Femur (tissue), 1 donor: Measurements from ENCODE around the gene TUBGCP3.
"Not testable (repeated sequence)": the region's sequence is repeated elsewhere in the genome, so short reads cannot be mapped to it uniquely, and the experiment has no call there.

Experiments
- DNase-seq: peaks from one replicate; pipeline ENCODE4 v3.0.0-alpha.2; 2017

TUBGCP3 gene

GRCh38 chr13:112525356-112525945 is 62.5 kb downstream of the TUBGCP3 start:
- no peak for DNase-seq

DNA sequence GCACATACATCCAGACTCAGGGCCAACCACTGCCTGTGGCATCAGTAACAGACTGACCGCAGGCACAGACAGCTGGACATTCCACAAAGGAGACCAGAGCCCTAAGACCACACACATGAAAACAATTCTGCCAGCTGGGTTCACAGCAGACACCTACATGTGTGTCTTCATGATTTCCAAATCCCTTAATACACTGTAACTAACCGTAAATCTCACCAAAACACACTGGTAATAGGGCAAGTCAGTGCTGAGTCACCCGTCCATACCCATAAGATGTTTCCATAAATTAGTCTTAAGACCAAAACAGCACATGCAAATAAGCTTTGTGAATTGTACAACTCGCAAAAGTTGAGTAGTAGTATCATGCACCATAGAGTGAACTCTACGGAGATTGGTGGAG is 65.4 kb downstream of the TUBGCP3 start:
- DNase-seq, result no peak

DNA sequence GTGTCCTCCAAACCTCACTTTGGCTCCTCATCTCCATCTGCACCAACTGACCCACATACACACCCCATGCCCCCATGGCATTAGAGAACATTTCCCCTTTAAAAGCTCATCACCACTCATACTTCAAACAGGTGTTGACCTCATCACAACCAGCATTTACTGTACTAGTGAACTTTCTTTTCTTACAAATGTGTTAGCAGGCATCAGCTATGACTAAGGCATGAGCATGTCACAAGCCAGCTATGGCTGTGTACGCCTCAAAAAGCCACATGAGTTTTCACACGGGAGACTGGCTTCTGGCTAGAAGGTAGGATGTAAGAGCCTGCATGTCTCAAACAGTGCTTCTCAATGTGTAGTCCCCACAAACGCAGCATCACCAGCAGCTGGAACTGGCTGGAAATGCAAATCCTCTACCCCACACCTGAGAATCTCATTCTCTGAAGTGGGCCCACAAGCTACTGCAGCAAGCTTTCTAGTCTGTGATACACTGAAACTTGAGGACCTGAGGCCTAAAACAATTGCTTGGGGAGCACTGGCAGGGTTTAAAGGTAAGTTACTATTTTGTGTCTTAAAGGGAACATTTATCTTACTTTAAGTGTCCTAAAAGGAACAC is 66.8 kb downstream of the TUBGCP3 start:
- DNase-seq, result no peak

- no peak for DNase-seq
Observed at GRCh38 chr13:112519517-112520060, 68.4 kb downstream of the TUBGCP3 start.

- DNase-seq, result no peak
Observed at GRCh38 chr13:112516218-112516617, 71.7 kb downstream of the TUBGCP3 start.

- DNase-seq, result no peak
Observed at GRCh38 chr13:112513761-112514160, 74.2 kb downstream of the TUBGCP3 start.

DNA sequence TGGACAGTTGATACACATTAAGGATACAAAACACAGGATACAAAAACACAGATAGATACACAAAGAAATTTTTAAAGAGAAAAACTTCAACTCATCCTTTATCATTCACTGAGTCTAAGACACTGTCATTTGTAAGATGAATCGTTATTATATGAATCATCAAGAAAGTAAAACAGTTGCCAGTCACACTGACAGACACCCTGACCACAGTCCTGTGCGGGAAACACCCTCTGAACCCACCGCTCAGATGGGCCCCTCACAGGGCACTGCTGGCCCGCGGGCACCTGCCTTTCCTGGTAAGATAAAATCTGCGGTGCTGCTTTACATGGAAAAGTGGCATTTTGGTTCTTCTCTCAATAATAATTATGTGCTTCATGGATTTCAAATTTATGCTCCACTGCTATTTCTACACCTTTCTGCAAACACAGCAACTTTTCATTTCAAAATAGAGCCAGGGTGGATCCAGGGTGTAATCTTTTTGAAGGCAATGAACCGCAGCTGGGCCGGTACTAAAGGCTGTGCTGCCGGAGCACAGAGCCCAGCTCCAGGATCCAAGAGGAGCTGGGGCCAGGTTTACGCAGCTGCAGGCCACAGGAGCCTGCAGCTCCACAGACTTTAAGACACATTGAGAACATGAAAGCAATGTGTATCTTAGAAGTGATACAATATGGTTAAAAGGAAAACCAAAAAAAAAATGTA is 76.8 kb downstream of the TUBGCP3 start:
- no peak for DNase-seq

GRCh38 chr13:112510002-112510780 is 77.8 kb downstream of the TUBGCP3 start:
- DNase-seq, result peak; percentile 36

- no peak for DNase-seq
Observed at GRCh38 chr13:112509190-112509589, 78.8 kb downstream of the TUBGCP3 start.

DNA sequence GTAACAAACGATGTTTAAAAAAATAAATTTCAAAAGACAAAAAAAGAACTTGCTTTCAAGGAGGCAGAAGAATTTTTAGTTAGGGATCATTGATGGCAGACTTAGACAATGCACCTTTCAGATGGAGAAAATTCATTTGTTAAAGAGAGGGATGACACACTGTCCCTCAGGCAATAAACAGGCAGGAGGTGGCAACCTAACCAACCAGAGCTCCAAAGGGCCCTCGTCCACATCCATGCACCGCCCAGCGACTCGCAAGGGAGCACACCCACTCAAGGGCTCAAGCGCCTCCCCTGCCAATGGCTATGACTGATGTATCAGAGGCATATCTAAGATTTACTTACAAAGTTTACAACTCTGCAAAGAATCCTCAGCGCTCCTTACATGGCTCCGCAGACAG is 81.9 kb downstream of the TUBGCP3 start:
- no peak for DNase-seq

- no peak for DNase-seq
Observed at GRCh38 chr13:112496166-112496565, 91.8 kb downstream of the TUBGCP3 start.

DNA sequence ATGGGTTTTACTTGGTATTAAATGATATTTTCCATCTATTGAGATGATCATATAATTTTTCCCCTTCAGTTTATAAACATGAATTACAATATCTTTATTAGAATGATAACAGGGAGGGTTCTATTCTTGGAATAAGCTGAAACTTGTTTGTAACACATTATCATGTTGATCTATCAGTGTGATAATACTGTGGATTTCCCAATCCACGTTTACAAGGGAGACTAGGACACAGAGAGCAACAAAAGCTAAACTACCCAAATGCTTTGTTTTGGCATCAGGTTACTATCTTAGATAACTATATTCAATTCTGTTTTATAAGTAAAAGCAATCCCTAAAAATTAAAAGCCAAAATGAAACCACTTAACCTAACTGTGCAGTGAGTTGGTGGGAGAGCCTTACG is 92.5 kb downstream of the TUBGCP3 start:
- DNase-seq, result no peak

- no peak for DNase-seq
Observed at GRCh38 chr13:112489199-112489598, 98.8 kb downstream of the TUBGCP3 start.

DNA sequence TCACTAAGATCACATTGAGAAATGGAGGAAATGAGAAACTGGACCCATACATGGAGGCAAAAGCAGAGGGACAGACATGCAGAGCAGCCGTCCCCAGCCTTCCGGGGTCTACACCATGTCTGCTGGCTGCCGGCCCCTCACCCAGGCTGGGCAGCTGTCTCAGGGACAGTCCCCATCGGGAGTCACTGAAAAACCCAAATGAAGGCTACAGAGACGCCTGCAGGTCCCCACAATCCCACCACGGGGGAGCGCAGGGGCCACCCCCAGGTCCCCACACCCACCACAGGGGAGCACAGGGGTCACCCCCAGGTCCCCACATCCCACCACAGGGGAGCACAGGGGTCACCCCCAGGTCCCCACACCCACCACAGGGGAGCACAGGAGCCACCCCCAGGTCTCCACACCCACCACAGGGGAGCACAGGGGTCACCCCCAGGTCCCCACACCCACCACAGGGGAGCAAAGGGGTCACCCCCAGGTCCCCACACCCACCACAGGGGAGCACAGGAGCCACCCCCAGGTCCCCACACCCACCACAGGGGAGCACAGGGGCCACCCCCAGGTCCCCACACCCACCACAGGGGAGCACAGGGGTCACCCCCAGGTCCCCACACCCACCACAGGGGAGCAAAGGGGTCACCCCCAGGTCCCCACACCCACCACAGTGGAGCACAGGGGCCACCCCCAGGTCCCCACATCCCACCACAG is 99.5 kb downstream of the TUBGCP3 start:
- DNase-seq, result not testable (repeated sequence)

GRCh38 chr13:112487127-112487517 is 100.8 kb downstream of the TUBGCP3 start:
- no peak for DNase-seq

GRCh38 chr13:112486386-112487126 is 101.4 kb downstream of the TUBGCP3 start:
- DNase-seq, result no peak

- not testable (repeated sequence) for DNase-seq
Observed at GRCh38 chr13:112485814-112486213, 102.1 kb downstream of the TUBGCP3 start.

- no peak for DNase-seq
Observed at GRCh38 chr13:112483299-112483698, 104.7 kb downstream of the TUBGCP3 start.

DNA sequence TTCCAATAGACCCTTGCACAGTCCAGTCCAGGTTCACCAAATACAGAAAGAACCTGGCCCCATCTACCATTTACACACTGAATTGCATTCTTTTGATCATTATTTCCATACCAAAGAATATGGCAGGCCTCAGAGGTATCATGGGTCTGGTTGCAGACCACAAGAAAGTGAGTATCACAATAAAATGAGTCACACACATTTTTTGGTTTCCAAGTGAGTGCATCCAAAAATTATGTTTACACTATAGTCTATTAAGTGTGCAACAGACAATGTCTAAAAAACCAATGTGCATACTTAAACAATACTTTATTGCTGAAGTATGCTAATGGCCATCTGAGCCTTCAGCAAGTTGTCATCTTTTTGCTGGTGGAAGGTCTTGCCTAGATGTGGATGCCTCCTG is 106.5 kb downstream of the TUBGCP3 start:
- DNase-seq, result no peak

DNA sequence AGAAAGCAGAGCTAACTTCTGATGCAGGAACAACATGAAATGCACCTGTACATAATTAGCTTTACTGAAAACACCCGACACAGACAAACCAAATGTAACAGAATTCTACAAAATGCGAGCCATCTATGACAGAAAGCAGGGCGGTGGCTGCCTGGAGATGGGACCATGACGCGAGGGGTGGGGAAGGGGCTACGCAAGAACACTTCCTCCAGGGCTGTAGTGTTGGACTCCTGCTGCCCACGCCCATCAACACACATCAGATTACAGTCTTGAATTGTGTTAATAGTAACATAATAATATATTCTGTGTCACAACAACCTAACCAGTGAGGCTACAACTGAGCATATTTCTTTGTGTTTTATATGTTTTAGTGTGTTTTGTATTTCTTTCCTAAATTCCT is 108.6 kb downstream of the TUBGCP3 start:
- no peak for DNase-seq

DNA sequence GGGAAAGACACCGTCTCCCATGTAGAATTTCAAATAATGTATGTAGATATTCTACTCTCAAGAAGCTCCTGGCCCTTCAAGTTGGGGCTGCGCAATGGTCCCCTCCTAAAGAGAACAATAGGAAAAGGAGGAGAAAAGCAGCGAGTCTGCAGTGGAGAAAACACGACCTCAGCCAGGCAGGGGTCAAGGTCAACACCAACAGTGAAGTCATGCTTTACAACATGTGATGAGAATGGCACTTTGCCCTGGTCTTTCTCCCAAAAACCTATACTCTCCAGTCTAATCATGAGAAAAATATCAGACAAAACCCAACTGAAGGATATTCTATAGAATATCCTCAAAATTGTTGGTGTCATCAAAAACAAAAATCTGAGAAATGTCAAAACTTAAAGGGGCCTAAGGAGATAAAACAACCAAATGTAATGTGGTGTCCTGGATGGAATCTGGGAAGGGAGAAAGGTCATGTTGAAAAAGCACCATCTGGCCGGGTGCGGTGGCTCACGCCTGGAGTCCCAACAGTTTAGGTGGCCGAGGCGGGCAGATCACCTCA is 110.8 kb downstream of the TUBGCP3 start:
- no peak for DNase-seq

DNA sequence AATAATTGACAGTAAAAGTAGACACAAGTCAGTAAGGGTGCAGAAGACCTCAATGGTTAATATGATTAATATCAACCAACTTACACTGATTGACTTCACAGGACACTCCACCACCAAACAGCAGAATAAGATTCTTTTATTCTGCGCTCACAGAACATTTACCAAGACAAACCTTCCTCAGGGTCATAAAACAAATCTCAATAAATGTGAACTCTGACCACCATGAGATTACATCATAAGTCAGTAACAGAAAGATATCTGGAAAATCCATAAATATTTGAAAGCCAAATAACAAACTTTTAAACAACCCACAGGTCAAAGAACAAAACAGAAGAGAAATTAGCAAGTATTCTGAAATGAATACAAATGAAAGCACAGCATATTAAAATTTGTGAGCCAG is 112.1 kb downstream of the TUBGCP3 start:
- no peak for DNase-seq
